Muscle of leg (tissue), 11 donors: ENCODE results near the gene STAT1. TPM values are rescaled to one million over a fixed set of nuclear protein-coding genes. Genes with fewer than 3 reads are reported as not detected.

Experiments used
- DNase-seq: peaks from one replicate; pipeline ENCODE4 v3.0.0; 2013
- H3K27ac ChIP-seq: one replicate; pipeline ENCODE4 v1.5.1; 2013; ENCODE audit warnings: mild to moderate bottlenecking, low read length, control low read depth
- H3K27me3 ChIP-seq: one replicate; pipeline ENCODE4 v1.6.1; 2013; ENCODE audit warnings: low read length; ENCODE audit not compliant: control insufficient read depth, insufficient read depth
- H3K36me3 ChIP-seq: one replicate; pipeline ENCODE4 v1.6.1; 2013; ENCODE audit warnings: low read length; ENCODE audit not compliant: control insufficient read depth, insufficient read depth
- H3K4me1 ChIP-seq: one replicate; pipeline ENCODE4 v1.6.1; 2013; ENCODE audit warnings: low read length; ENCODE audit not compliant: control insufficient read depth, insufficient read depth
- H3K4me3 ChIP-seq: one replicate; pipeline ENCODE4 v1.5.1; 2013; ENCODE audit warnings: low read length, control low read depth
- H3K9me3 ChIP-seq: replicated peaks from 2 replicates; pipeline ENCODE4 v1.6.1; 2013; ENCODE audit warnings: low read depth, low read length; ENCODE audit not compliant: control insufficient read depth
- WGBS: methylation state at CpG from one replicate; pipeline ENCODE4 v1.1.5; 2013; ENCODE audit warnings: missing lambda C conversion rate; ENCODE audit not compliant: insufficient coverage; 5-methylcytosine and 5-hydroxymethylcytosine counted together
- polyA plus RNA-seq, 8 donors: library from polyadenylated mRNA; unstranded; fragments of 120-200 nt; gene quantifications; one replicate each; pipeline versions ENCODE4 v1.2.1 to v1.2.3, GENCODE V29; 2013; ENCODE audit warnings: inconsistent platforms in 1 of 8, low replicate concordance in 1 of 8; ENCODE audit not compliant: insufficient read length in 8 of 8, insufficient read depth in 1 of 8
- total RNA-seq: library from RNA; stranded (reverse); fragments of 120-200 nt; gene quantifications from one replicate; pipeline ENCODE4 v1.2.4, GENCODE V29; 2013

Gene STAT1
- total and polyA plus RNA-seq, 9 donors = 23.6 to 36.0 (median 31.1) TPM

- peaks cover 13% of the 10 kb centered on the region for H3K36me3 ChIP-seq
- H3K27me3 ChIP-seq = no peaks in the 10 kb centered on the region
- no peaks in the 10 kb centered on the region for H3K4me1 ChIP-seq
- H3K27ac ChIP-seq = no peak overlapping the region
- no peaks in the 10 kb centered on the region for H3K9me3 ChIP-seq
- DNase-seq = no peak
- no CpG with 5 or more reads among the region's 1 CpG for WGBS
- no peak overlapping the region for H3K4me3 ChIP-seq
Measured at GRCh38 chr2:190922376-190922775, 91.6 kb downstream of the STAT1 start.

- no peaks in the 10 kb centered on the region for H3K4me1 ChIP-seq
- peaks cover 10% of the 10 kb centered on the region for H3K36me3 ChIP-seq
- H3K27ac ChIP-seq = no peak overlapping the region
- no peak for DNase-seq
- no peaks in the 10 kb centered on the region for H3K9me3 ChIP-seq
- no peaks in the 10 kb centered on the region for H3K27me3 ChIP-seq
- H3K4me3 ChIP-seq = no peak overlapping the region
- WGBS = no CpG with 5 or more reads among the region's 3 CpGs
Measured at GRCh38 chr2:190920085-190920484, 93.9 kb downstream of the STAT1 start.

Other genes starting within 250 kb of the STAT1 start
- gene GLS, start 133.3 kb downstream of the STAT1 start, total RNA-seq = 93.2 TPM
- 10 to 100 TPM; 49.2 to 74.1 (median 59.9) TPM for gene GLS, start 133.3 kb downstream of the STAT1 start, polyA plus RNA-seq
- 1.6 TPM for gene STAT4, start 136.8 kb upstream of the STAT1 start, total RNA-seq
- 1 to 10 TPM in 6 of 8 donors, under 1 TPM in 2; 0.59 to 2.2 (median 1.2) TPM for gene STAT4, start 136.8 kb upstream of the STAT1 start, polyA plus RNA-seq
- 94.1 TPM for gene MYO1B, start 231.2 kb upstream of the STAT1 start, total RNA-seq
- 10 to 100 TPM; 63.3 to 90.0 (median 75.0) TPM for gene MYO1B, start 231.2 kb upstream of the STAT1 start, polyA plus RNA-seq